Tibial artery (tissue), 4 donors: ENCODE data around the gene BPIFB2.

Experiments used
- DNase-seq, 2 donors: peaks; one replicate each; pipeline ENCODE4 v3.0.0-alpha.2; 2019
- H3K27ac ChIP-seq, 2 donors: fragments of 200-600 bp; sonication (generic) in 1 of 2; 1 replicate in 1 of 2; 2 replicates in 1 of 2; pipeline ENCODE4 v1.5.1; 2018 to 2019; ENCODE audit warnings: mild to moderate bottlenecking in 1 of 2
- H3K27me3 ChIP-seq, 2 donors: fragments of 200-600 bp; sonication (generic) in 1 of 2; one replicate each; pipeline versions ENCODE4 v1.5.1 to v1.6.0; 2016 to 2019
- H3K36me3 ChIP-seq, 3 donors: fragments of 200-600 bp; sonication (generic) in 2 of 3; one replicate each; pipeline ENCODE4 v1.5.1; 2016 to 2019; ENCODE audit warnings: mild to moderate bottlenecking in 2 of 3
- H3K4me1 ChIP-seq, 4 donors: fragments of 200-600 bp; sonication (generic) in 2 of 4; 1 replicate in 3 of 4; 2 replicates in 1 of 4; pipeline ENCODE4 v1.5.1; 2016 to 2019
- H3K4me3 ChIP-seq, 2 donors: fragments of 200-600 bp; sonication (generic) in 1 of 2; 1 replicate in 1 of 2; 2 replicates in 1 of 2; pipeline ENCODE4 v1.5.1; 2018 to 2019; ENCODE audit warnings: mild to moderate bottlenecking in 2 of 2
- H3K9me3 ChIP-seq, 3 donors: fragments of 200-600 bp; sonication (generic) in 1 of 3; one replicate each; pipeline ENCODE4 v1.5.1; 2016 to 2019
- CTCF ChIP-seq, 2 experiments: fragments of 200-600 bp in 1 of 2; fragments of 450-650 bp in 1 of 2; IDR thresholded peaks; one replicate each; pipeline ENCODE4 v1.5.1; 2017 to 2019; ENCODE audit warnings: antibody characterized with exemption in 2 of 2, mild to moderate bottlenecking in 1 of 2, moderate library complexity in 1 of 2
- intact Hi-C: fragments of 100-400 bp; cut with DNase I; formaldehyde crosslinking; loops from one replicate; pipeline ENCODE4 v1.15.0; 2023; ENCODE audit warnings: low total_unique reads

Gene BPIFB2

GRCh38 chr20:32968478-32969241, 38.8 kb upstream of the BPIFB2 start:
- intact Hi-C loops, result no loop called here
- peak in 1 of 2 donors; percentile 47 for DNase-seq

GRCh38 chr20:32969356-32970114, 38.0 kb upstream of the BPIFB2 start:
- H3K27ac ChIP-seq, result no peak overlapping the region
- intact Hi-C loops, result no loop called here
- peak in 1 of 2 donors; percentile 46 for DNase-seq

More at GRCh38 chr20:32968478-32969241, 38.8 kb upstream of the BPIFB2 start:
- Histone ChIP-seq H3K27ac (no peak overlapping the region), H3K4me3 (no peak overlapping the region), H3K4me1 (no peaks in the 10 kb centered on the region), H3K36me3 (no peaks in the 10 kb centered on the region), H3K9me3 (no peaks in the 10 kb centered on the region), H3K27me3 (peaks cover 0 to 15% of the 10 kb centered on the region in 2 donors)
- no peak for TF ChIP-seq CTCF (IDR thresholded peaks at IDR 0.05)

GRCh38 chr20:32970115-32970972, 37.2 kb upstream of the BPIFB2 start:
- Histone ChIP-seq H3K4me3 (no peak overlapping the region), H3K27ac (no peak overlapping the region), H3K27me3 (peaks cover 0 to 11% of the 10 kb centered on the region in 2 donors), H3K9me3 (no peaks in the 10 kb centered on the region), H3K4me1 (no peaks in the 10 kb centered on the region), H3K36me3 (no peaks in the 10 kb centered on the region)
- peak in 1 of 2 donors; percentile 54 for DNase-seq
- no peak for TF ChIP-seq CTCF (IDR thresholded peaks at IDR 0.05)
- intact Hi-C loops, result no loop called here

More at GRCh38 chr20:32969356-32970114, 38.0 kb upstream of the BPIFB2 start:
- no peaks in the 10 kb centered on the region for H3K4me1 ChIP-seq
- H3K36me3 ChIP-seq, result no peaks in the 10 kb centered on the region
- no peak for TF ChIP-seq CTCF (IDR thresholded peaks at IDR 0.05)
- no peak overlapping the region for H3K4me3 ChIP-seq
- H3K9me3 ChIP-seq, result no peaks in the 10 kb centered on the region
- peaks cover 0 to 15% of the 10 kb centered on the region in 2 donors for H3K27me3 ChIP-seq

- peak in 1 of 2 donors; percentile 43 for DNase-seq
- intact Hi-C loops, result no loop called here
- Histone ChIP-seq H3K27me3 (peaks cover 0 to 9% of the 10 kb centered on the region in 2 donors), H3K27ac (no peak overlapping the region), H3K4me3 (no peak overlapping the region), H3K4me1 (no peaks in the 10 kb centered on the region), H3K9me3 (no peaks in the 10 kb centered on the region), H3K36me3 (no peaks in the 10 kb centered on the region)
- no peak for TF ChIP-seq CTCF (IDR thresholded peaks at IDR 0.05)
Observed at GRCh38 chr20:32970973-32971300, 36.6 kb upstream of the BPIFB2 start.

- no peak overlapping the region for H3K4me3 ChIP-seq
- no peaks in the 10 kb centered on the region for H3K4me1 ChIP-seq
- DNase-seq, result peak in 1 of 2 donors; percentile 13
- H3K36me3 ChIP-seq, result no peaks in the 10 kb centered on the region
- no peak for TF ChIP-seq CTCF (IDR thresholded peaks at IDR 0.05)
- H3K27ac ChIP-seq, result no peak overlapping the region
- H3K9me3 ChIP-seq, result no peaks in the 10 kb centered on the region
- intact Hi-C loops, result no loop called here
- peaks cover 0 to 8% of the 10 kb centered on the region in 2 donors for H3K27me3 ChIP-seq
Observed at GRCh38 chr20:32971703-32972161, 35.8 kb upstream of the BPIFB2 start.
